ENCODE results near the gene ARHGEF3.
A peak's percentile ranks its signal among the peaks of the same experiment; 100 is the strongest.

ARHGEF3 gene

GRCh38 chr3:56683122-56683817, 118.5 kb downstream of the ARHGEF3 start, which contains the start of gene TASOR (continued):
- TF ChIP-seq KLF1 (tag by site-specific recombination; IDR thresholded peaks at IDR 0.05) = peak; percentile 41; the same call in 1 of the 2 replicates
- no peak for TF ChIP-seq ZBTB6 (tag by site-specific recombination; IDR thresholded peaks at IDR 0.05)
- TF ChIP-seq MZF1 (tag by site-specific recombination; IDR thresholded peaks at IDR 0.05; ENCODE audit: borderline replicate concordance) = no peak
- TF ChIP-seq ZNF146 (tag by site-specific recombination; IDR thresholded peaks at IDR 0.05) = no peak
- no peak for TF ChIP-seq ZNF629 (tag by site-specific recombination; IDR thresholded peaks at IDR 0.05)
- TF ChIP-seq ZNF555 (tag by site-specific recombination; conservative IDR thresholded peaks at IDR 0.05) = no peak
- TF ChIP-seq ZNF776 (tag by site-specific recombination; IDR thresholded peaks at IDR 0.05; ENCODE audit: borderline replicate concordance) = no peak
- TF ChIP-seq ZNF510 (tag by site-specific recombination; IDR thresholded peaks at IDR 0.05; ENCODE audit: insufficient replicate concordance) = no peak
- TF ChIP-seq ZFHX2 (tag by site-specific recombination; conservative IDR thresholded peaks at IDR 0.05) = peak; percentile 62
- no peak for TF ChIP-seq GFI1B (tag by site-specific recombination; IDR thresholded peaks at IDR 0.05)
- TF ChIP-seq BCL11B (tag by site-specific recombination; IDR thresholded peaks at IDR 0.05; ENCODE audit: low read depth) = no peak
- TF ChIP-seq ZNF302 (tag by site-specific recombination; IDR thresholded peaks at IDR 0.05; ENCODE audit: low read depth) = no peak
- TF ChIP-seq, protein P1, sequence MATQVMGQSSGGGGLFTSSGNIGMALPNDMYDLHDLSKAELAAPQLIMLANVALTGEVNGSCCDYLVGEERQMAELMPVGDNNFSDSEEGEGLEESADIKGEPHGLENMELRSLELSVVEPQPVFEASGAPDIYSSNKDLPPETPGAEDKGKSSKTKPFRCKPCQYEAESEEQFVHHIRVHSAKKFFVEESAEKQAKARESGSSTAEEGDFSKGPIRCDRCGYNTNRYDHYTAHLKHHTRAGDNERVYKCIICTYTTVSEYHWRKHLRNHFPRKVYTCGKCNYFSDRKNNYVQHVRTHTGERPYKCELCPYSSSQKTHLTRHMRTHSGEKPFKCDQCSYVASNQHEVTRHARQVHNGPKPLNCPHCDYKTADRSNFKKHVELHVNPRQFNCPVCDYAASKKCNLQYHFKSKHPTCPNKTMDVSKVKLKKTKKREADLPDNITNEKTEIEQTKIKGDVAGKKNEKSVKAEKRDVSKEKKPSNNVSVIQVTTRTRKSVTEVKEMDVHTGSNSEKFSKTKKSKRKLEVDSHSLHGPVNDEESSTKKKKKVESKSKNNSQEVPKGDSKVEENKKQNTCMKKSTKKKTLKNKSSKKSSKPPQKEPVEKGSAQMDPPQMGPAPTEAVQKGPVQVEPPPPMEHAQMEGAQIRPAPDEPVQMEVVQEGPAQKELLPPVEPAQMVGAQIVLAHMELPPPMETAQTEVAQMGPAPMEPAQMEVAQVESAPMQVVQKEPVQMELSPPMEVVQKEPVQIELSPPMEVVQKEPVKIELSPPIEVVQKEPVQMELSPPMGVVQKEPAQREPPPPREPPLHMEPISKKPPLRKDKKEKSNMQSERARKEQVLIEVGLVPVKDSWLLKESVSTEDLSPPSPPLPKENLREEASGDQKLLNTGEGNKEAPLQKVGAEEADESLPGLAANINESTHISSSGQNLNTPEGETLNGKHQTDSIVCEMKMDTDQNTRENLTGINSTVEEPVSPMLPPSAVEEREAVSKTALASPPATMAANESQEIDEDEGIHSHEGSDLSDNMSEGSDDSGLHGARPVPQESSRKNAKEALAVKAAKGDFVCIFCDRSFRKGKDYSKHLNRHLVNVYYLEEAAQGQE (tag by site-specific recombination; IDR thresholded peaks at IDR 0.05) = no peak
- no peak for TF ChIP-seq ZNF677 (tag by site-specific recombination; IDR thresholded peaks at IDR 0.05)
- TF ChIP-seq ZNF558 (tag by site-specific recombination; IDR thresholded peaks at IDR 0.05) = no peak
- TF ChIP-seq ZNF529 (tag by site-specific recombination; IDR thresholded peaks at IDR 0.05; ENCODE audit: insufficient replicate concordance) = no peak
- no peak for TF ChIP-seq ZNF157 (tag by site-specific recombination; IDR thresholded peaks at IDR 0.05)
- peak; percentile 96 for TF ChIP-seq ZBTB1 (tag by site-specific recombination; IDR thresholded peaks at IDR 0.05)
- TF ChIP-seq, protein P2, sequence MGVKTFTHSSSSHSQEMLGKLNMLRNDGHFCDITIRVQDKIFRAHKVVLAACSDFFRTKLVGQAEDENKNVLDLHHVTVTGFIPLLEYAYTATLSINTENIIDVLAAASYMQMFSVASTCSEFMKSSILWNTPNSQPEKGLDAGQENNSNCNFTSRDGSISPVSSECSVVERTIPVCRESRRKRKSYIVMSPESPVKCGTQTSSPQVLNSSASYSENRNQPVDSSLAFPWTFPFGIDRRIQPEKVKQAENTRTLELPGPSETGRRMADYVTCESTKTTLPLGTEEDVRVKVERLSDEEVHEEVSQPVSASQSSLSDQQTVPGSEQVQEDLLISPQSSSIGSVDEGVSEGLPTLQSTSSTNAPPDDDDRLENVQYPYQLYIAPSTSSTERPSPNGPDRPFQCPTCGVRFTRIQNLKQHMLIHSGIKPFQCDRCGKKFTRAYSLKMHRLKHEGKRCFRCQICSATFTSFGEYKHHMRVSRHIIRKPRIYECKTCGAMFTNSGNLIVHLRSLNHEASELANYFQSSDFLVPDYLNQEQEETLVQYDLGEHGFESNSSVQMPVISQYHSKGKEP (tag by site-specific recombination; IDR thresholded peaks at IDR 0.05) = no peak
- TF ChIP-seq ZNF350 (tag by site-specific recombination; IDR thresholded peaks at IDR 0.05) = no peak
- no peak for TF ChIP-seq EGR2 (tag by site-specific recombination; IDR thresholded peaks at IDR 0.05; ENCODE audit: low read depth)
- no peak for TF ChIP-seq ZNF747 (tag by site-specific recombination; IDR thresholded peaks at IDR 0.05)
- TF ChIP-seq, protein P3, sequence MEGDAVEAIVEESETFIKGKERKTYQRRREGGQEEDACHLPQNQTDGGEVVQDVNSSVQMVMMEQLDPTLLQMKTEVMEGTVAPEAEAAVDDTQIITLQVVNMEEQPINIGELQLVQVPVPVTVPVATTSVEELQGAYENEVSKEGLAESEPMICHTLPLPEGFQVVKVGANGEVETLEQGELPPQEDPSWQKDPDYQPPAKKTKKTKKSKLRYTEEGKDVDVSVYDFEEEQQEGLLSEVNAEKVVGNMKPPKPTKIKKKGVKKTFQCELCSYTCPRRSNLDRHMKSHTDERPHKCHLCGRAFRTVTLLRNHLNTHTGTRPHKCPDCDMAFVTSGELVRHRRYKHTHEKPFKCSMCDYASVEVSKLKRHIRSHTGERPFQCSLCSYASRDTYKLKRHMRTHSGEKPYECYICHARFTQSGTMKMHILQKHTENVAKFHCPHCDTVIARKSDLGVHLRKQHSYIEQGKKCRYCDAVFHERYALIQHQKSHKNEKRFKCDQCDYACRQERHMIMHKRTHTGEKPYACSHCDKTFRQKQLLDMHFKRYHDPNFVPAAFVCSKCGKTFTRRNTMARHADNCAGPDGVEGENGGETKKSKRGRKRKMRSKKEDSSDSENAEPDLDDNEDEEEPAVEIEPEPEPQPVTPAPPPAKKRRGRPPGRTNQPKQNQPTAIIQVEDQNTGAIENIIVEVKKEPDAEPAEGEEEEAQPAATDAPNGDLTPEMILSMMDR (tag by site-specific recombination; IDR thresholded peaks at IDR 0.05) = no peak
- TF ChIP-seq ZNF121 (tag by site-specific recombination; IDR thresholded peaks at IDR 0.05) = no peak
- no peak for TF ChIP-seq MEIS1 (CRISPR knock-in tag; IDR thresholded peaks at IDR 0.05; ENCODE audit: borderline replicate concordance)
- no peak for TF ChIP-seq ZNF623 (tag by site-specific recombination; IDR thresholded peaks at IDR 0.05)
- no peak for TF ChIP-seq ZNF423 (tag by site-specific recombination; IDR thresholded peaks at IDR 0.05)
- TF ChIP-seq ZNF202 (tag by site-specific recombination; IDR thresholded peaks at IDR 0.05; ENCODE audit: borderline replicate concordance) = no peak
- TF ChIP-seq ZFP41 (tag by site-specific recombination; IDR thresholded peaks at IDR 0.05; ENCODE audit: borderline replicate concordance) = no peak
- TF ChIP-seq SP2 (tag by site-specific recombination; IDR thresholded peaks at IDR 0.05) = peak; percentile 72
- TF ChIP-seq ZNF404 (tag by site-specific recombination; IDR thresholded peaks at IDR 0.05) = no peak
- peak; percentile 52; the same call in 1 of the 2 replicates for TF ChIP-seq ZBTB20 (tag by site-specific recombination; IDR thresholded peaks at IDR 0.05)
- no peak for TF ChIP-seq ZNF175 (tag by site-specific recombination; IDR thresholded peaks at IDR 0.05)

All from HEK293 (cell line).